A549 (cell line): ENCODE results near the gene LYRM7.

Experiments
- ELK1 ChIP-seq: fragments of 150-350 bp; IDR thresholded peaks from 2 replicates; pipeline ENCODE4 v1.6.1; 2014; ENCODE audit warnings: low read depth, mild to moderate bottlenecking, low read length
- JUN ChIP-seq, 2 experiments: fragments of >200 bp; sonication (Bioruptor Twin); formaldehyde crosslinking; IDR thresholded peaks; 2 replicates in 1 of 2; 3 replicates in 1 of 2; pipeline ENCODE4 v1.6.1; 2016 to 2017
- PHF8 ChIP-seq: fragments of 200-600 bp; sonication (generic); IDR thresholded peaks from 2 replicates; pipeline ENCODE4 v1.6.1; 2016; ENCODE audit warnings: low read depth, mild to moderate bottlenecking, antibody characterized with exemption, moderate library complexity, borderline replicate concordance
- REST ChIP-seq: fragments of 200-600 bp; sonication (generic); IDR thresholded peaks from 2 replicates; pipeline ENCODE4 v1.6.1; 2016; ENCODE audit warnings: antibody characterized with exemption, mild to moderate bottlenecking, moderate library complexity

GRCh38 chr5:131221888-131222287, 51.1 kb downstream of the LYRM7 start:
- TF ChIP-seq REST, result no peak
- TF ChIP-seq ELK1, result no peak
- no peak for TF ChIP-seq JUN (IDR thresholded peaks at IDR 0.05)
- TF ChIP-seq PHF8, result no peak
